ENCODE data around the gene SEMG2. TPM values are rescaled to one million over a fixed set of nuclear protein-coding genes. Genes with fewer than 3 reads are reported as not detected.

The SEMG2 gene
- total RNA-seq, 1 donor from 2014 or later, result not detected

DNA sequence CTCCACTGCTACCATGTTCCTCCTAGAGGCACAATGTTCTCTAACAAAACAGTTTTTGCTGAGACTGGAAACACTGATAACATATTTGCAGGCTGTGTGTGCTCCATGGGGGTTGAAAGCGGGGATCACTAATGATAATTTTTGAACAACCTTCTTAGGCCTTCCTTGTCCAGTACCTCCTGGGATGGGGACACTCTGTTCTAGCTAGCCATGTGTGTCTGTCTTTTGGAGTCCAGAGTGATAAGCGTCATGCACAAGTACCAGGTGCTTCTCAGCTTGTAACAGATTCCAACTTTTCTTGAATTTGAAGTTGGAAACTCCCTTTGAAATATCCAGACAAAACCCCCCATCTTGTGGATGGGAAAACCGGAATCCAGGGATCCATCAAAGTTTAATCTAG, 31.3 kb upstream of the SEMG2 start:
- ChIA-PET POLR2A (no interaction called here), CTCF (no interaction called here)
- intact Hi-C loops (cut with micrococcal nuclease), result no loop called here
- no peak overlapping the region for H3K4me3 Mint-ChIP-seq
- ATAC-seq (ENCODE audit: low read depth) (no peak), DNase-seq (no peak)
- TF ChIP-seq CTCF (IDR thresholded peaks at IDR 0.05), result no peak
- H3K9me3 Mint-ChIP-seq, result peaks cover 2% of the 10 kb centered on the region
- peaks cover 8% of the 10 kb centered on the region for H3K27me3 Mint-ChIP-seq
- H3K4me1 Mint-ChIP-seq, result no peaks in the 10 kb centered on the region
- no peak overlapping the region for H3K27ac Mint-ChIP-seq
- no peaks in the 10 kb centered on the region for H3K36me3 Mint-ChIP-seq (ENCODE audit: low read depth)

DNA sequence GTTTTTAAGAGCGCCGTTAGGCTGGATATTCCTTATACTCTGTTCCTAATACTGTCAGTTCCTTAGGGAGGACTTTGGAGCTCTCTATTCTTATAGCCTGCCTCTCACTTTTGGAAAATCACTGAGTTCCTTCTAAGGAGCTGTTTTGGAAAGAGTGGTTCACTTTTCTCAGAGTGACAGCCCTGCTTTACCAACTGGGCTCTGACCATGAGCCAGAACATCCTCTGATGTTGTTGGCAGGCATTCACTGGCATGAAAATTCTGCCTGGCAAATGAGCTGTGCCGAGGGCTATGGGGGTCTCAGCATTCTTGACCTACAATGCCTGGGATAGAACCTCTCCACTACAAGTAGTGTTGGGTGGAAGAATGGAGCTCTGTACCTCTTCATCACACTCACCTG, 29.2 kb upstream of the SEMG2 start:
- CTCF ChIA-PET, result no interaction called here

GRCh38 chr20:45193331-45193730, 27.8 kb upstream of the SEMG2 start:
- Mint-ChIP-seq H3K27ac (no peak overlapping the region), H3K4me3 (no peak overlapping the region), H3K36me3 (ENCODE audit: low read depth) (no peaks in the 10 kb centered on the region), H3K27me3 (peaks cover 9% of the 10 kb centered on the region), H3K4me1 (no peaks in the 10 kb centered on the region), H3K9me3 (peaks cover 2% of the 10 kb centered on the region)
- no peak for ATAC-seq (ENCODE audit: low read depth)
- CTCF ChIA-PET, result no interaction called here
- intact Hi-C loops (cut with micrococcal nuclease), result no loop called here
- no peak for TF ChIP-seq CTCF (IDR thresholded peaks at IDR 0.05)
- POLR2A ChIA-PET, result no interaction called here
- DNase-seq, result no peak

More for the DNA sequence above, 29.2 kb upstream of the SEMG2 start:
- intact Hi-C loops (cut with micrococcal nuclease), result no loop called here
- H3K4me1 Mint-ChIP-seq, result no peaks in the 10 kb centered on the region
- H3K4me3 Mint-ChIP-seq, result no peak overlapping the region
- H3K36me3 Mint-ChIP-seq (ENCODE audit: low read depth), result no peaks in the 10 kb centered on the region
- no peak for TF ChIP-seq CTCF (IDR thresholded peaks at IDR 0.05)
- peaks cover 2% of the 10 kb centered on the region for H3K9me3 Mint-ChIP-seq
- no peak for DNase-seq
- POLR2A ChIA-PET, result no interaction called here
- H3K27me3 Mint-ChIP-seq, result peaks cover 8% of the 10 kb centered on the region
- no peak overlapping the region for H3K27ac Mint-ChIP-seq
- ATAC-seq (ENCODE audit: low read depth), result no peak

- ChIA-PET CTCF (no interaction called here), POLR2A (no interaction called here)
- Mint-ChIP-seq H3K9me3 (peaks cover 7% of the 10 kb centered on the region), H3K36me3 (ENCODE audit: low read depth) (no peaks in the 10 kb centered on the region), H3K27me3 (peaks cover 43% of the 10 kb centered on the region), H3K27ac (no peak within 1 kb of the TSS), H3K4me3 (no peak within 1 kb of the TSS), H3K4me1 (no peaks in the 10 kb centered on the region)
- intact Hi-C loops (cut with micrococcal nuclease), result no loop called here
- DNase-seq, result no peak
- no peak for TF ChIP-seq CTCF (IDR thresholded peaks at IDR 0.05)
- ATAC-seq (ENCODE audit: low read depth), result no peak
These were observed 14.4 kb upstream of the SEMG2 start, which contains the start of gene SEMG1 for GRCh38 chr20:45206725-45207124. TSS of gene SEMG1 (plus strand) at chr20:45207033. CDS start at chr20:45207054, 21 bp downstream.

DNA sequence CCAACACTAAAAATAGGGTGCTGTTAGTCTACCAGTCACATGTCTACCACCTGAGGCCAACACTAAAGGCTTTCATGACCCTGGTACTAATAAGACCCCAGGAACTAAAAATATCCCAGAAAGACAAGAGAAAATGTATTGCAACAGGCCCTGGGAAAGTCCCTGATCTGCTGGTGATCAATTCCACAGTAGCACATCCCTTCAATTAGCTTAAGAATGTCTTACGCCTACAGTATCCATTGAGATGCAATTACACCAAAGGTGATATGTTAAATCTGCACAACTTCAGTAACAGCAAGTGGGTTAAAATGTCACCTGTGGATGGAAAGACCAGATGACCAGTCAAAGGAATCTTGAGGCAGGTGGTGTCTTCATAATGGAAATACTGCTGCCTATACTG, 11.2 kb upstream of the SEMG2 start:
- ChIA-PET POLR2A (no interaction called here), CTCF (no interaction called here)
- Mint-ChIP-seq H3K27me3 (peaks cover 39% of the 10 kb centered on the region), H3K27ac (no peak overlapping the region), H3K4me3 (no peak overlapping the region), H3K4me1 (no peaks in the 10 kb centered on the region), H3K9me3 (no peaks in the 10 kb centered on the region), H3K36me3 (ENCODE audit: low read depth) (no peaks in the 10 kb centered on the region)
- TF ChIP-seq CTCF (IDR thresholded peaks at IDR 0.05), result no peak
- ATAC-seq (ENCODE audit: low read depth) (no peak), DNase-seq (no peak)
- intact Hi-C loops (cut with micrococcal nuclease), result no loop called here
